ENCODE results near the gene TMEM40. TPM values are rescaled to one million over a fixed set of nuclear protein-coding genes. Genes with fewer than 3 reads are reported as not detected.

The TMEM40 gene
- total and polyA plus RNA-seq, 2 of the 13 experiments (the other 11 are each of a cell fraction or from before 2014, with no cell fraction given): 0.16 TPM; not detected in 1

GRCh38 chr3:12709334-12709733 lies 49.7 kb downstream of the TMEM40 start:
- CTCF ChIA-PET (ENCODE audit: low intra/inter-chr PET ratio, low total read pairs): no interaction called here
- POLR2A ChIA-PET: no interaction called here
- no peak for ATAC-seq
- intact Hi-C loops (cut with micrococcal nuclease; ENCODE audit: unreplicated experiment) (no loop called here), in situ Hi-C loops (cut with HindIII; ENCODE audit: extremely low pct_ligation_motif_present, low pct_unique_long_range_greater_than_20kb) (no loop called here)
- Histone ChIP-seq H3K4me2 (ENCODE audit: low read depth, low read length) (no peak overlapping the region), H3K27ac (ENCODE audit: extremely low read length, insufficient read depth, low read length) (no peak overlapping the region), H3K9me3 (ENCODE audit: low read length) (no peaks in the 10 kb centered on the region), H4K20me1 (ENCODE audit: insufficient read depth, low read length) (no peaks in the 10 kb centered on the region), H3K36me3 (replicated peaks in 1 of 2; ENCODE audit: control insufficient read depth in 1 of 2, insufficient read depth in 2 of 2, low read length in 2 of 2) (no peaks in the 10 kb centered on the region), H3K79me2 (ENCODE audit: insufficient read depth, low read length) (no peaks in the 10 kb centered on the region), H3K27me3 (ENCODE audit: control insufficient read depth in 1 of 2, insufficient read depth in 2 of 2, low read length in 2 of 2) (peaks cover 0 to 3% of the 10 kb centered on the region in 2 experiments; a peak in 1 of 5 replicates), H3K4me3 (replicated peaks in 1 of 3; ENCODE audit: insufficient read depth in 1 of 3, low read depth in 2 of 3, low read length in 3 of 3) (no peak overlapping the region), H2AFZ (ENCODE audit: low read length) (no peak overlapping the region), H3K9ac (ENCODE audit: insufficient read depth, low read depth, low read length) (no peak overlapping the region), H3K4me1 (ENCODE audit: insufficient read depth, low read length) (no peaks in the 10 kb centered on the region)
- BruUV-seq (replicated peaks): no TSS peak
- DNase-seq (ENCODE audit: low spot score): no peak
- TF ChIP-seq ZNF841 (CRISPR knock-in tag; IDR thresholded peaks at IDR 0.05; ENCODE audit: borderline replicate concordance): no peak
- no peak for TF ChIP-seq NFKB2 (CRISPR knock-in tag; IDR thresholded peaks at IDR 0.05; ENCODE audit: borderline replicate concordance)
- TF ChIP-seq, protein P1, sequence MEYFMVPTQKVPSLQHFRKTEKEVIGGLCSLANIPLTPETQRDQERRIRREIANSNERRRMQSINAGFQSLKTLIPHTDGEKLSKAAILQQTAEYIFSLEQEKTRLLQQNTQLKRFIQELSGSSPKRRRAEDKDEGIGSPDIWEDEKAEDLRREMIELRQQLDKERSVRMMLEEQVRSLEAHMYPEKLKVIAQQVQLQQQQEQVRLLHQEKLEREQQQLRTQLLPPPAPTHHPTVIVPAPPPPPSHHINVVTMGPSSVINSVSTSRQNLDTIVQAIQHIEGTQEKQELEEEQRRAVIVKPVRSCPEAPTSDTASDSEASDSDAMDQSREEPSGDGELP (IDR thresholded peaks at IDR 0.05; ENCODE audit: borderline replicate concordance, low read depth): no peak
- TF ChIP-seq SNAPC4 (CRISPR knock-in tag; IDR thresholded peaks at IDR 0.05): no peak
- no peak for TF ChIP-seq ZBTB49 (CRISPR knock-in tag; IDR thresholded peaks at IDR 0.05; ENCODE audit: borderline replicate concordance)
- no peak for TF ChIP-seq HHEX (CRISPR knock-in tag; IDR thresholded peaks at IDR 0.05)
- TF ChIP-seq NFE2L2 (IDR thresholded peaks at IDR 0.05; ENCODE audit: low read length): no peak
- no peak for TF ChIP-seq ZMYM2 (CRISPR knock-in tag; IDR thresholded peaks at IDR 0.05)
- no peak for TF ChIP-seq ZNF329 (CRISPR knock-in tag; IDR thresholded peaks at IDR 0.05; ENCODE audit: low read depth)
- no peak for TF ChIP-seq ELF3 (CRISPR knock-in tag; IDR thresholded peaks at IDR 0.05)
- 72% methylated on average over 3 of the region's 3 CpGs for whole genome bisulfite sequencing (ENCODE audit: low lambda C conversion rate)
- no peak for FAIRE-seq
